SK-N-MC (cell line): ENCODE data around the gene RTN4.

Experiments used
- EZH2 ChIP-seq: fragments of 200-600 bp; sonication (generic); IDR thresholded peaks from one replicate; pipeline ENCODE4 v1.6.1; 2017; ENCODE audit warnings: antibody characterized with exemption
- POLR2AphosphoS5 ChIP-seq: IDR thresholded peaks from 2 replicates; pipeline ENCODE4 v1.6.1; 2012; ENCODE audit warnings: mild to moderate bottlenecking, low read depth, low read length, borderline replicate concordance

GRCh38 chr2:55062754-55063153, 12.5 kb upstream of the RTN4 start:
- TF ChIP-seq EZH2 (no peak), POLR2AphosphoS5 (no peak)
